Keratinocyte (primary cell): Measurements from ENCODE around the gene PARP14.

Source experiments
- CTCF ChIP-seq, 3 experiments: IDR thresholded peaks in 1 of 3; conservative IDR thresholded peaks in 1 of 3; optimal IDR thresholded peaks in 1 of 3; 2 replicates in 2 of 3; 3 replicates in 1 of 3; pipeline versions ENCODE3 to v1.5.1; 2011; ENCODE audit warnings: low read length in 3 of 3, mild to moderate bottlenecking in 3 of 3, moderate library complexity in 2 of 3, control low read depth in 1 of 3, inconsistent platforms in 1 of 3; ENCODE audit not compliant: insufficient read depth in 2 of 3; ENCODE audit errors: extremely low read depth in 1 of 3
- EZH2 ChIP-seq: IDR thresholded peaks from one replicate; pipeline ENCODE4 v1.6.1; 2012; ENCODE audit warnings: inconsistent platforms, mild to moderate bottlenecking, low read length, moderate library complexity

- TF ChIP-seq CTCF (optimal IDR thresholded peaks at IDR 0.05 in 1 of 3, IDR thresholded peaks at IDR 0.05 in 1 of 3, conservative IDR thresholded peaks at IDR 0.05 in 1 of 3; ENCODE audit: extremely low read depth in 1 of 3, insufficient read depth in 2 of 3, low read length in 3 of 3), result no peak
- TF ChIP-seq EZH2, result no peak
These were observed 48.3 kb downstream of the PARP14 start for GRCh38 chr3:122728756-122729514.
